H9 (cell line): Measurements from ENCODE around the gene RAB39A. TPM values are rescaled to one million over a fixed set of nuclear protein-coding genes. Genes with fewer than 3 reads are reported as not detected.
A peak's percentile ranks its signal among the peaks of the same experiment; 100 is the strongest.
"Not testable (repeated sequence)": the region's sequence is repeated elsewhere in the genome, so short reads cannot be mapped to it uniquely, and the experiment has no call there.

Experiments used
- DNase-seq: peaks from one replicate; pipeline ENCODE4 v3.0.0-alpha.2; 2017
- H2AFZ ChIP-seq: one replicate; pipeline ENCODE4 v1.6.1; 2013; ENCODE audit warnings: mild to moderate bottlenecking, low read length, control low read depth, moderate library complexity
- H2AK5ac ChIP-seq: 2 replicates; pipeline ENCODE4 v1.6.1; 2013; ENCODE audit warnings: low read length, control low read depth, mixed read lengths; ENCODE audit not compliant: insufficient read length
- H2BK120ac ChIP-seq: one replicate; pipeline ENCODE4 v1.6.1; 2013; ENCODE audit warnings: low read depth, mild to moderate bottlenecking, low read length, control low read depth, inconsistent platforms; ENCODE audit not compliant: poor library complexity, severe bottlenecking
- H2BK12ac ChIP-seq: 2 replicates; pipeline ENCODE4 v1.6.1; 2013; ENCODE audit warnings: low read length, control low read depth, mixed read lengths, low read depth; ENCODE audit not compliant: insufficient read length
- H2BK15ac ChIP-seq: 2 replicates; pipeline ENCODE4 v1.6.1; 2013; ENCODE audit warnings: low read depth, low read length, control low read depth
- H2BK20ac ChIP-seq: one replicate; pipeline ENCODE4 v1.6.1; 2013; ENCODE audit warnings: low read depth, mild to moderate bottlenecking, low read length, control low read depth, inconsistent platforms; ENCODE audit not compliant: poor library complexity, severe bottlenecking
- H2BK5ac ChIP-seq: 2 replicates; pipeline ENCODE4 v1.6.1; 2013; ENCODE audit warnings: low read length, control low read depth, mixed read lengths; ENCODE audit not compliant: insufficient read length
- H3K14ac ChIP-seq: 2 replicates; pipeline ENCODE4 v1.6.1; 2013; ENCODE audit warnings: low read length, control low read depth; ENCODE audit not compliant: insufficient read depth
- H3K18ac ChIP-seq: 2 replicates; pipeline ENCODE4 v1.6.1; 2013; ENCODE audit warnings: low read depth, mild to moderate bottlenecking, mixed read lengths, low read length, control low read depth; ENCODE audit not compliant: insufficient read length
- H3K23ac ChIP-seq: 2 replicates; pipeline ENCODE4 v1.6.1; 2013; ENCODE audit warnings: low read length, control low read depth, mixed read lengths, low read depth; ENCODE audit not compliant: insufficient read length
- H3K23me2 ChIP-seq: 2 replicates; pipeline ENCODE4 v1.6.1; 2013; ENCODE audit warnings: low read depth, mild to moderate bottlenecking, mixed read lengths, low read length, control low read depth; ENCODE audit not compliant: insufficient read length, poor library complexity, severe bottlenecking
- H3K27ac ChIP-seq: 2 replicates; pipeline ENCODE4 v1.5.1; 2013; ENCODE audit warnings: low read length, control low read depth, mixed read lengths, low read depth; ENCODE audit not compliant: insufficient read length
- H3K27me3 ChIP-seq: 2 replicates; pipeline ENCODE4 v1.6.1; 2013; ENCODE audit warnings: low read length, control low read depth, inconsistent platforms; ENCODE audit not compliant: insufficient read depth
- H3K4ac ChIP-seq: 2 replicates; pipeline ENCODE4 v1.6.1; 2013; ENCODE audit warnings: low read depth, mild to moderate bottlenecking, control low read depth, inconsistent platforms, low read length, moderate library complexity
- H3K4me1 ChIP-seq: 2 replicates; pipeline ENCODE4 v1.6.1; 2013; ENCODE audit warnings: low read length, control low read depth, inconsistent platforms; ENCODE audit not compliant: insufficient read depth
- H3K4me2 ChIP-seq: 2 replicates; pipeline ENCODE4 v1.6.1; 2013; ENCODE audit warnings: low read length, control low read depth, mixed read lengths; ENCODE audit not compliant: insufficient read length, insufficient read depth
- H3K56ac ChIP-seq: 2 replicates; pipeline ENCODE4 v1.6.1; 2013; ENCODE audit warnings: low read depth, mild to moderate bottlenecking, mixed read lengths, low read length, control low read depth; ENCODE audit not compliant: insufficient read length
- H3K79me1 ChIP-seq: 2 replicates; pipeline ENCODE4 v1.6.1; 2013; ENCODE audit warnings: low read depth, mild to moderate bottlenecking, moderate library complexity, low read length, control low read depth, inconsistent platforms; ENCODE audit not compliant: insufficient read depth, poor library complexity, severe bottlenecking
- H3K79me2 ChIP-seq: 2 replicates; pipeline ENCODE4 v1.6.1; 2013; ENCODE audit warnings: low read length, control low read depth, inconsistent platforms; ENCODE audit not compliant: insufficient read depth
- H3K9ac ChIP-seq: 2 replicates; pipeline ENCODE4 v1.6.1; 2013; ENCODE audit warnings: low read length, control low read depth, mixed read lengths; ENCODE audit not compliant: insufficient read length; ENCODE audit errors: extremely low read depth
- H3K9me3 ChIP-seq: one replicate; pipeline ENCODE4 v1.6.1; 2013; ENCODE audit warnings: low read depth, low read length, inconsistent platforms; ENCODE audit not compliant: control insufficient read depth
- H3T11ph ChIP-seq: one replicate; pipeline ENCODE4 v1.6.1; 2013; ENCODE audit warnings: mild to moderate bottlenecking, low read length, control low read depth, inconsistent platforms
- H4K20me1 ChIP-seq: one replicate; pipeline ENCODE4 v1.6.1; 2013; ENCODE audit not compliant: control insufficient read depth, insufficient read length, insufficient read depth
- H4K5ac ChIP-seq: 2 replicates; pipeline ENCODE4 v1.6.1; 2013; ENCODE audit warnings: low read depth, mild to moderate bottlenecking, mixed read lengths, low read length, control low read depth; ENCODE audit not compliant: insufficient read length
- H4K8ac ChIP-seq: replicated peaks from 2 replicates; pipeline ENCODE4 v1.6.1; 2013; ENCODE audit warnings: low read length, control low read depth, mixed read lengths, low read depth; ENCODE audit not compliant: insufficient read length
- H4K91ac ChIP-seq: 2 replicates; pipeline ENCODE4 v1.6.1; 2013; ENCODE audit warnings: low read depth, mild to moderate bottlenecking, moderate library complexity, mixed read lengths, low read length, control low read depth; ENCODE audit not compliant: insufficient read length
- H3K27ac Mint-ChIP-seq, 3 experiments: 2 replicates in 2 of 3; 3 replicates in 1 of 3; pipeline ENCODE4 v1.8.0; 2020 to 2021; ENCODE audit warnings: mixed read lengths in 3 of 3, mild to moderate bottlenecking in 1 of 3, moderate library complexity in 1 of 3
- H3K27me3 Mint-ChIP-seq: 2 replicates; pipeline ENCODE4 v1.8.0; 2021; ENCODE audit warnings: low read depth, mild to moderate bottlenecking, moderate library complexity, mixed read lengths
- H3K36me3 Mint-ChIP-seq, 3 experiments: 2 replicates in 2 of 3; 3 replicates in 1 of 3; pipeline ENCODE4 v1.8.0; 2020 to 2021; ENCODE audit warnings: low read depth in 3 of 3, mixed read lengths in 3 of 3; ENCODE audit not compliant: insufficient read depth in 1 of 3
- H3K4me1 Mint-ChIP-seq, 2 experiments: 2 replicates each; pipeline ENCODE4 v1.8.0; 2020; ENCODE audit warnings: mixed read lengths in 2 of 2
- H3K4me3 Mint-ChIP-seq, 2 experiments: 2 replicates in 1 of 2; 3 replicates in 1 of 2; pipeline ENCODE4 v1.8.0; 2020 to 2021; ENCODE audit warnings: mild to moderate bottlenecking in 2 of 2, mixed read lengths in 2 of 2, moderate library complexity in 1 of 2
- H3K9me3 Mint-ChIP-seq, 2 experiments: 2 replicates in 1 of 2; 3 replicates in 1 of 2; pipeline ENCODE4 v1.8.0; 2020; ENCODE audit warnings: mild to moderate bottlenecking in 2 of 2, mixed read lengths in 2 of 2, moderate library complexity in 1 of 2
- WGBS: extraction: QIAGEN DNeasy Blood & Tissue Kit; methylation state at CpG from one replicate; pipeline ENCODE4 v1.1.7; 2013; ENCODE audit warnings: missing lambda C conversion rate, low lambda C conversion rate, mixed read lengths; ENCODE audit not compliant: insufficient read length; ENCODE audit errors: extremely low coverage; 5-methylcytosine and 5-hydroxymethylcytosine counted together
- total RNA-seq: library from RNA; stranded (reverse); gene quantifications from 2 replicates; pipeline ENCODE4 v1.2.1, GENCODE V29; 2021
- TF ChIP-seq, protein P1 (sequence below): fragments of 200-600 bp; sonication (generic); conservative IDR thresholded peaks from 3 replicates; pipeline ENCODE4 v1.8.0; 2021; ENCODE audit warnings: antibody characterized with exemption, mild to moderate bottlenecking

The RAB39A gene
- total RNA-seq, 1 experiment from 2014 or later: 9.7 TPM

GRCh38 chr11:107947904-107948303 lies 19.7 kb downstream of the RAB39A start:
- Histone ChIP-seq H3K27me3 (no peaks in the 10 kb centered on the region), H3K4ac (no peak overlapping the region; the same call in 1 of the 2 replicates), H2AK5ac (no peak overlapping the region), H3K9ac (no peak overlapping the region), H3K18ac (peak overlapping the region; percentile 74), H2AFZ (no peak overlapping the region), H4K20me1 (no peaks in the 10 kb centered on the region), H4K91ac (no peak overlapping the region), H3K79me2 (no peaks in the 10 kb centered on the region), H3K23ac (no peak overlapping the region), H3K56ac (peak overlapping the region; percentile 89), H3K4me2 (peak overlapping the region; percentile 28), H2BK15ac (peak overlapping the region; percentile 61; the same call in 1 of the 2 replicates), H2BK5ac (no peak overlapping the region), H2BK12ac (peak overlapping the region; percentile 70), H4K5ac (no peak overlapping the region), H4K8ac (no peak overlapping the region), H3K9me3 (no peaks in the 10 kb centered on the region), H3K27ac (peak overlapping the region; percentile 49), H3K23me2 (no peaks in the 10 kb centered on the region), H3T11ph (no peak overlapping the region), H3K14ac (no peak overlapping the region), H2BK20ac (no peak overlapping the region), H3K4me1 (peaks cover 5% of the 10 kb centered on the region; the same call in 1 of the 2 replicates), H2BK120ac (no peak overlapping the region), H3K79me1 (no peaks in the 10 kb centered on the region)
- no peak overlapping the region; a peak in 1 of 5 replicates for H3K4me3 Mint-ChIP-seq
- DNase-seq: no peak
- peak overlapping the region in 1 of 3 experiments; percentile 10; a peak in 2 of 7 replicates for H3K27ac Mint-ChIP-seq
- TF ChIP-seq, protein P1, sequence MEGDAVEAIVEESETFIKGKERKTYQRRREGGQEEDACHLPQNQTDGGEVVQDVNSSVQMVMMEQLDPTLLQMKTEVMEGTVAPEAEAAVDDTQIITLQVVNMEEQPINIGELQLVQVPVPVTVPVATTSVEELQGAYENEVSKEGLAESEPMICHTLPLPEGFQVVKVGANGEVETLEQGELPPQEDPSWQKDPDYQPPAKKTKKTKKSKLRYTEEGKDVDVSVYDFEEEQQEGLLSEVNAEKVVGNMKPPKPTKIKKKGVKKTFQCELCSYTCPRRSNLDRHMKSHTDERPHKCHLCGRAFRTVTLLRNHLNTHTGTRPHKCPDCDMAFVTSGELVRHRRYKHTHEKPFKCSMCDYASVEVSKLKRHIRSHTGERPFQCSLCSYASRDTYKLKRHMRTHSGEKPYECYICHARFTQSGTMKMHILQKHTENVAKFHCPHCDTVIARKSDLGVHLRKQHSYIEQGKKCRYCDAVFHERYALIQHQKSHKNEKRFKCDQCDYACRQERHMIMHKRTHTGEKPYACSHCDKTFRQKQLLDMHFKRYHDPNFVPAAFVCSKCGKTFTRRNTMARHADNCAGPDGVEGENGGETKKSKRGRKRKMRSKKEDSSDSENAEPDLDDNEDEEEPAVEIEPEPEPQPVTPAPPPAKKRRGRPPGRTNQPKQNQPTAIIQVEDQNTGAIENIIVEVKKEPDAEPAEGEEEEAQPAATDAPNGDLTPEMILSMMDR: no peak
- no peaks in the 10 kb centered on the region for H3K27me3 Mint-ChIP-seq
- H3K4me1 Mint-ChIP-seq: peaks cover 13 to 23% of the 10 kb centered on the region in 2 experiments
- WGBS: 100% methylated on average over 1 of the region's 4 CpGs
- peaks cover 4 to 25% (median 12%) of the 10 kb centered on the region in 3 experiments; a peak in 6 of 7 replicates for H3K36me3 Mint-ChIP-seq
- H3K9me3 Mint-ChIP-seq: 0 out of 5 replicates have a peak, but pooled peaks cover 0 to 1% of the 10 kb centered on the region in 2 experiments

GRCh38 chr11:107948328-107948727 lies 20.1 kb downstream of the RAB39A start:
- Histone ChIP-seq H3K27ac (peak overlapping the region; percentile 49), H3K4me2 (peak overlapping the region; percentile 28)
- H3K9me3 ChIP-seq, H4K5ac ChIP-seq, H2BK15ac ChIP-seq, H3K23ac ChIP-seq, H3K14ac ChIP-seq, H3K18ac ChIP-seq, H3K79me1 ChIP-seq, H2BK20ac ChIP-seq, H3K23me2 ChIP-seq, H3K4ac ChIP-seq, H2AFZ ChIP-seq, H4K91ac ChIP-seq, H2BK12ac ChIP-seq, H2BK120ac ChIP-seq, H3K9me3 Mint-ChIP-seq, H3K4me3 Mint-ChIP-seq, H2AK5ac ChIP-seq, H4K8ac ChIP-seq, H3T11ph ChIP-seq, H3K56ac ChIP-seq, H3K9ac ChIP-seq, H3K79me2 ChIP-seq, H3K27me3 Mint-ChIP-seq, H2BK5ac ChIP-seq, H3K27me3 ChIP-seq, H3K4me1 ChIP-seq, H4K20me1 ChIP-seq: not testable (repeated sequence)
- peak; percentile 49 for DNase-seq
- peaks cover 4 to 25% (median 12%) of the 10 kb centered on the region in 3 experiments; a peak in 6 of 7 replicates for H3K36me3 Mint-ChIP-seq
- H3K4me1 Mint-ChIP-seq: peaks cover 13 to 23% of the 10 kb centered on the region in 2 experiments
- WGBS: no CpG with 5 or more reads among the region's 12 CpGs
- H3K27ac Mint-ChIP-seq: peak overlapping the region; percentile 10 to 66 (median 53); a peak in 3 of 7 replicates
